NCI-H146 treated with DMSO at 0.1 percent for 48 hours (cell line): ENCODE data around the gene MCTP2.

ENCODE experiments used
- DNase-seq: peaks from one replicate; lab custom pipeline; 2025; ENCODE audit not compliant: unreplicated experiment; lab: John Stamatoyannopoulos, UW

MCTP2 gene

GRCh38 chr15:94352636-94353487, 121.5 kb downstream of the MCTP2 start:
- DNase-seq: no peak

- no peak for DNase-seq
These were observed 122.1 kb downstream of the MCTP2 start for GRCh38 chr15:94353488-94353820.

- DNase-seq: no peak
These were observed 123.3 kb downstream of the MCTP2 start for GRCh38 chr15:94354655-94355054.

- no peak for DNase-seq
These were observed 128.4 kb downstream of the MCTP2 start for GRCh38 chr15:94359716-94360115.

GRCh38 chr15:94360251-94360685, 128.9 kb downstream of the MCTP2 start:
- DNase-seq: no peak

- no peak for DNase-seq
These were observed 131.2 kb downstream of the MCTP2 start for GRCh38 chr15:94362385-94363092.

GRCh38 chr15:94363382-94363781, 132.0 kb downstream of the MCTP2 start:
- DNase-seq: no peak

- no peak for DNase-seq
These were observed 135.4 kb downstream of the MCTP2 start for GRCh38 chr15:94366781-94367180.

GRCh38 chr15:94367726-94368535, 136.6 kb downstream of the MCTP2 start:
- no peak for DNase-seq

GRCh38 chr15:94370206-94370935, 139.0 kb downstream of the MCTP2 start:
- DNase-seq: no peak

- no peak for DNase-seq
These were observed 139.6 kb downstream of the MCTP2 start for GRCh38 chr15:94370936-94371285.

- no peak for DNase-seq
These were observed 141.5 kb downstream of the MCTP2 start for GRCh38 chr15:94372821-94373220.

GRCh38 chr15:94375997-94376396, 144.6 kb downstream of the MCTP2 start:
- no peak for DNase-seq

- DNase-seq: no peak
These were observed 148.6 kb downstream of the MCTP2 start for GRCh38 chr15:94379986-94380385.

- DNase-seq: no peak
These were observed 149.4 kb downstream of the MCTP2 start for GRCh38 chr15:94380798-94381197.

GRCh38 chr15:94381384-94381783, 150.0 kb downstream of the MCTP2 start:
- DNase-seq: no peak

- no peak for DNase-seq
These were observed 151.7 kb downstream of the MCTP2 start for GRCh38 chr15:94383041-94383440.

- DNase-seq: no peak
These were observed 152.3 kb downstream of the MCTP2 start for GRCh38 chr15:94383706-94384105.

- DNase-seq: no peak
These were observed 154.1 kb downstream of the MCTP2 start for GRCh38 chr15:94385441-94385840.

GRCh38 chr15:94386351-94386750, 155.0 kb downstream of the MCTP2 start:
- DNase-seq: no peak

- no peak for DNase-seq
These were observed 156.1 kb downstream of the MCTP2 start for GRCh38 chr15:94387442-94387841.
